HG02588 (cell line): ENCODE data around the gene TBC1D32.
"Not testable (repeated sequence)": the region's sequence is repeated elsewhere in the genome, so short reads cannot be mapped to it uniquely, and the experiment has no call there.

Source experiments
- ATAC-seq: cut with Tn5 transposase; IDR thresholded peaks from one replicate; pipeline ENCODE4 v1.9.1; 2021; ENCODE audit warnings: mild to moderate bottlenecking, moderate library complexity; ENCODE audit not compliant: unreplicated experiment

The TBC1D32 gene

DNA sequence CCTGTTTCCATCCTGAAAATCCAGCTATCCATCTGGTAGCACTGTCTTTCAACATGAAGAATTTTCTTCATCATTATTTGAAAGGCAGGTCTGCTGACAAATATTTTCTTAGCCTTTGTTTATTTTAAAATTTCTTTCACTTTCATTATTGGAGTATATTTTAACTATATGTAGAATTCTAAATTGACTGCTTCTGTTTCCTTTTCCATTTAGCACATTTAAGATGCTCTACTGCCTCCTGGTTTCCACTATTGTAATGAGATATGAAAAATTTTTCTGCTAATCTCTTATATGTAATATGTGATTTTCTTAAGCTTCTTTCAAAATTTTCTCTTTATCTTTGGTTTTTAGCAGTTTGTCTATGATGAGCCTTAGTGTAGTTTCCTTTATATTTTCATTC lies 97.3 kb downstream of the TBC1D32 start:
- no peak for ATAC-seq

DNA sequence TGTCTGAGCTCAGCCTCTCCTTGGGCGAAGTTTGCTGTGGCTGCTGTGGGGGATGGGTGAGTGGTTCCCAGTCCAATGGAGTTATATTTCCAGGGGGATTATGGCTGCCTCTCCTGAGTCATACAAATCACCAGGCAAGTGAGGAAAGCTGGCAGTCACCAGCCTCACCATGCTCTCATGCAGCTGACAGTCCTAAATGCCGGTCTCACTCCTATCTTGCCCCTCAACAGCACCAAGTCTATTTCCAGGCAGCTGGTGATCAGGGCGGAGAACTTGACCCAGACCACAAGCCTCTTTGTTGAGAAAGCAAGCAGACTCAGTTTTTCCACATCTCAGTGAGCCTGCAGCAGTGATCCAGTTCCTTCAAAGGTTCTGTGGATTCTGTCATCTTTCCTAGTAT lies 98.9 kb downstream of the TBC1D32 start:
- no peak for ATAC-seq

DNA sequence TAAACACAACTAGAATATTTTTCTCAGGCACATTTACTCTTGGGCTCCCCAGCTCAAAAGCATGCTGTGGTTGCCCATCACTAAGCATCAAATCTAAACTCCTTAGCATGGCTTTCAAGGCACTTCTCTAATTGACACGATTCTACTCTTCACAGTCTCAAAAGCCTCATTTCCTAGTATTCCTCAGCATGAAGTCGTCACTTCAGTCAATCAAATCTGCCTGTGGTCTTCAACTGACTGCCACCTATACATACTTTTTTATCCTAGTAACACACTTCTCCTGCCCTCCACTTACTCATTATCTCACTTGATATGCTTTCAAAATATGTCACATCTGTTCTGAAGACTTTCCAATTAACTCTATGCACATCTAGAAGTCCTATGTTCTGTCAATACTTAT lies 110.3 kb downstream of the TBC1D32 start:
- no peak for ATAC-seq

DNA sequence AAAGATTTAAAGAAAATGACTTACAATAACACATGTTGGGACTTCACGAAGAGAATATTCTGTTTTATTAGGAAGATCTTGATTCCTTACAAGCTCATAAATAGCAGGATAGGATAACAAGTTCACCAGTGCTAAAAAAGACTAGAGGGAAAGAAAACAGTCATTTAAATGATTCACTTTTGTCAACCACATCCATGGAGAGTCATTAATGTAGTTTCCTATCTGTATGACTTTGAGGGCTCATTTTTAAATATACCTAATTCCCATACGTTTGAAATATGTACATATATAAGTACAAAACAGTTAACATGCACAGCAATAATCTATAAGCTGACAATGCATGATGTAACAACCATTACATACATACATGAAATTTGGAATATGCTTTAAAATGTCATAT lies 111.1 kb downstream of the TBC1D32 start:
- no peak for ATAC-seq

DNA sequence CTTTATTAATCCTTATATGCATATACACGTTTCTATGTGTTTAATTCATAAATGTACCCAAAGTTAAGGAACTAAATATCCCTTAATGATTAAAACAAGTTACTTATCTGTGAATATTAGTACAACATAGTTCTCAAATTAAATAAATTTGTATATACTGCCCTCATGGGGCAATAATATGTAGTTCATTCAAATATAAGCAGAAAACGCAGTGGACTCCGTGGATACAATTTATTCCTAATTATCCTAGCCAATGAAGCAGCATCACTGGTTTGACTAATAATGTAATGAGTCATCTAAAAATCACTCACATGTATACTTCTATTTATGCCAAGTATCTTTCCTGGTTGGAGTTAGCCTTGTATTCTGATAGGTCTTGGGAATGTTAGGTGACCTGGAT lies 111.6 kb downstream of the TBC1D32 start:
- no peak for ATAC-seq

- ATAC-seq = no peak
Measured at GRCh38 chr6:121216928-121217327, 117.4 kb downstream of the TBC1D32 start.

- not testable (repeated sequence) for ATAC-seq
Measured at GRCh38 chr6:121213341-121213740, 120.9 kb downstream of the TBC1D32 start.

DNA sequence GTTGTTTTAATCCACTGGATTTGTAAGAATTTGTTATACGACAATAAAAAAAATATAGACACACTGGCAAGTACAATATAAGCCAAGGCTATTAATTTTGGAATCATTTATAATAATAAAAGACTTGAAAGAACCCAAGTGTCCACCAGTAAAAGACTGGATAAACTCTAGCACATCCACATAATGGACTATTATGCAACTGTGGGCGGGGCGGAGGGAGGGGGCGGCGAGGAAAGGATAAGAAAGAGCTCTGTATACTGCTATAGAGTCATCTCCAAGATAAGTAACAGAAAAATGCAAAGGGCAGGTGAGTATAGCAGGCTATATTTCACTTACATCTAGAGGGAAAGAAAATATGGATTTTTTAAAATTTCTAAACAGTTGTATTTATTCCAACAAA lies 123.3 kb downstream of the TBC1D32 start:
- ATAC-seq = no peak

GRCh38 chr6:121205569-121205968 lies 128.7 kb downstream of the TBC1D32 start:
- ATAC-seq = no peak

- no peak for ATAC-seq
Measured at GRCh38 chr6:121201105-121201504, 133.2 kb downstream of the TBC1D32 start.

DNA sequence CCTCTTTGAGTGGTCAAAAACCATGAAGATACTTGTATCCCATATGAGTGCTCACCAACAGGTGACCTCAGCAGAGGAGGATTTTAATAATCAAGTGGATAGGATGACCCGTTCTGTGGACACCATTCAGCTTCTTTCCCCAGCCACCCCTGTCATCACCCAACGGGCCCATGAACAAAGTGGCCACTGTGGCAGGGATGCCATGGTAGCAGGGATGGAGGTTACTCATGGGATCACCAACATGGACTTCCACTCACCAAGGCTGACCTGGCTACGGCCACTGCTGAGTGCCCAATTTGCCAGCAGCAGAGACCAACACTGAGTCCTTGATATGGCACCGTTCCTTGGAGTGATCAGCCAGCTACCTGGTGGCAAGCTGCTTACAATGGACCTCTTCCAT lies 138.2 kb downstream of the TBC1D32 start:
- not testable (repeated sequence) for ATAC-seq

GRCh38 chr6:121190122-121190521 lies 144.2 kb downstream of the TBC1D32 start:
- ATAC-seq = no peak

DNA sequence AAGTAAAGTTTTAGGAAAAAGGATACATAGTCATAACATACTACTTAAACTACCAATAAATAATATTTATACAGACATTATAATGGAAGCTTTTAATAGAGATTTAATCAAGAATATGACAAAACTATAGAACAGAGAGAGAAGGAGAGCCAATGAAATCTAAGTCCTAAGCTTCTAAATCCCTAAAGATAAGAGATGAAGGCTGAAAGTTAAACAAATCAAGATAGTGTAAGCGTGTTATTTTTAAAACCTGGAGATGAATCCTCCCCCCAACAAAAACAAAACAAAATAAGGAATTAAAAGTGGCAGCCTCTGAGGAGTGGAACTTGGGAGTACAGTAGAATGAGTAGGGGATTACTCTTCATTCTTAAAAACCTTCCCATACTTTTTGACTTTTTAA lies 145.9 kb downstream of the TBC1D32 start:
- ATAC-seq = no peak

DNA sequence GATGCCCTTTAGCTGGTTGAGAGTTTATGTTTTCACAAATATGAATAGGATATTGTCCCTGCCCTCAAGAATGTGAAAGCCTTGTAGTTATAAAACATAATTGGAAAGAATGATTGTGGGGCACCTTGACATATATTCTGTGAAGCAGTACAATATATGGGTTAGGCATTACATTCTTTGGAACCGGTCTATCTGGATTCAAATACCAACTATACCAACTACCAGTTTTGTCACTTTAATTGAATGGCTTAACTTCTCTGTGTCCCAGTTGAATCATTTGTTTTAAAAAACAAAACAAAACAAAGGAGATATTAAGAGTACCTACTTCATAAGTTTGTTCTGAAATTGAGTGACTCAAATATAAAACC lies 146.5 kb downstream of the TBC1D32 start:
- no peak for ATAC-seq

GRCh38 chr6:121187200-121187832 lies 147.0 kb downstream of the TBC1D32 start:
- no peak for ATAC-seq

- no peak for ATAC-seq
Measured at GRCh38 chr6:121183742-121184141, 150.5 kb downstream of the TBC1D32 start.

- ATAC-seq = no peak
Measured at GRCh38 chr6:121175827-121176226, 158.5 kb downstream of the TBC1D32 start.

DNA sequence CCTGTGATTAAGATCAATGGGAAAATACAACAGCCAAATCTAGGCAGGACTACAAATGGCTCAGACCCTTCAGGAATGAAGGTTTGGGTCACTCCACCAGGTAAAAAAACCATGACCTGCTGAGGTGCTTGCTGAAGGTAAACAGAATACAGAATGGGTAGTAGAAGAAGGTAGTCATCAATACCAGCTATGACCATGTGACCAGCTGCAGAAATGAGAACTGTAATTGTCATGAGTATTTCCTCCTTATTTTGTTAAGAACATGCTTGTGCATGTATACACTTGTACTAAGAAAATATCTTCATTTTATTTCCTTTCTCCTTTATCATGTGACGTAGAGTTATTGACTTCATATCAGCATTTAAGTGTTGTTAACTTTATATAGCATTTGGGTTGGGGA lies 161.8 kb downstream of the TBC1D32 start:
- ATAC-seq = not testable (repeated sequence)

- ATAC-seq = no peak
Measured at GRCh38 chr6:121171879-121172278, 162.4 kb downstream of the TBC1D32 start.

DNA sequence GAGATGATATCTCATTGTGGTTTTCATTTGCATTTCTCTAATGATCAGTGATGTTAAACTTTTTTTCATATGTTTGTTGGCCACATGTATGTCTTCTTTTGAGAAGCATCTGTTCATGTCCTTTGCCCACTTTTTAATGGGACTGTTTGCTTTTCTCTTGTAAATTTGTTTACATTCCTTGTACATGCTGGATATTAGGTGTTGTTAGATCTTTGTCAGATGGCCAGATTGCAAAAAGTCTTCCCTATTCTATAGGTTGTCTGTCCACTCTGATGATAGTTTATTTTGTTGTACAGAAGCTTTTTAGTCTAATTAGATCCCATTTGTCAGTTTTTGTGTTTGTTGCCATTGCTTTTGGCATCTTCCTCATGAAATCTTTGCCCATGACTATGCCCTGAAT lies 172.4 kb downstream of the TBC1D32 start:
- ATAC-seq = no peak

DNA sequence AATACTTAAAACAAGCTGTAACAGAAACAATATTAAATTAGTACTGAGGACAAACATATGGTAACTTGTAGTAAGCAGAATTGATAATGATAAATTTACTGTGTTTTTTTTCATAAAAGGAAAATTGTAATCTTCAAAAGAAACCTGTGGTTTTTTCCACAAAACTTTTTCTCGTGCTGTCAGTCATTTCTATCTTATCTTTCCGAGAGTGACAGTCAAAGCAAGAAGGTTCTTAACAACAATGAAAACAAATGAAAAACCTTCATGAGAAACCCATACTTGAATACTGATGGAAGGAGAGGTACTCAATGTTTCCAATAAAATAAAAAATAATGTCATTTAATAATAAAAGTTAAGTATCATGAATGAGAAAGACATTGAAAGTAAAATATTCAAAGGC lies 174.0 kb downstream of the TBC1D32 start:
- no peak for ATAC-seq

- ATAC-seq = no peak
Measured at GRCh38 chr6:121158891-121159290, 175.4 kb downstream of the TBC1D32 start.

GRCh38 chr6:121158438-121158837 lies 175.8 kb downstream of the TBC1D32 start:
- no peak for ATAC-seq
